ENCODE data around the gene ACSL1.

GRCh38 chr4:184804621-184805020, 21.1 kb downstream of the ACSL1 start:
- TF ChIP-seq GATA2 (IDR thresholded peaks at IDR 0.05; ENCODE audit: low read depth, low read length) (no peak), GATA3 (IDR thresholded peaks at IDR 0.05; ENCODE audit: low read depth, low read length) (no peak)
